Stomach (tissue), 9 donors: ENCODE measurements around the gene TMEM115. TPM values are rescaled to one million over a fixed set of nuclear protein-coding genes. Genes with fewer than 3 reads are reported as not detected.
A peak's percentile ranks its signal among the peaks of the same experiment; 100 is the strongest.

ENCODE experiments used
- DNase-seq, 2 donors: peaks; one replicate each; pipeline versions ENCODE4 v3.0.0 to v3.0.0-alpha.2; 2013 to 2019
- H3K27ac ChIP-seq, 5 donors: fragments of 200-600 bp in 4 of 5; sonication (generic) in 4 of 5; one replicate each; pipeline ENCODE4 v1.5.1; 2013 to 2019; ENCODE audit warnings: mild to moderate bottlenecking in 1 of 5, moderate library complexity in 1 of 5
- H3K27me3 ChIP-seq, 3 donors: fragments of 200-600 bp; sonication (generic); one replicate each; pipeline ENCODE4 v1.5.1; 2017 to 2019; ENCODE audit warnings: mixed run types in 1 of 3
- H3K36me3 ChIP-seq, 4 donors: fragments of 200-600 bp; sonication (generic); 1 replicate in 3 of 4; 2 replicates in 1 of 4; pipeline ENCODE4 v1.5.1; 2016 to 2019
- H3K4me1 ChIP-seq, 4 donors: fragments of 200-600 bp; sonication (generic); one replicate each; pipeline ENCODE4 v1.5.1; 2016 to 2019
- H3K4me3 ChIP-seq, 4 donors: fragments of 200-600 bp; sonication (generic) in 3 of 4; one replicate each; pipeline ENCODE4 v1.5.1; 2016 to 2019; ENCODE audit warnings: mild to moderate bottlenecking in 1 of 4
- H3K9me3 ChIP-seq, 4 donors: fragments of 200-600 bp; sonication (generic); one replicate each; pipeline ENCODE4 v1.5.1; 2016 to 2019
- EP300 ChIP-seq: sonication (generic); formaldehyde crosslinking; IDR thresholded peaks from one replicate; pipeline ENCODE4 v1.6.1; 2017; ENCODE audit warnings: antibody characterized with exemption
- POLR2A ChIP-seq, 4 donors: fragments of 450-650 bp; IDR thresholded peaks; one replicate each; pipeline ENCODE4 v1.6.1; 2016; ENCODE audit warnings: antibody characterized with exemption in 4 of 4, control low read depth in 2 of 4, mild to moderate bottlenecking in 1 of 4, moderate library complexity in 1 of 4
- POLR2AphosphoS5 ChIP-seq, 3 donors: sonication (generic); formaldehyde crosslinking; IDR thresholded peaks; one replicate each; pipeline ENCODE4 v1.6.1; 2016; ENCODE audit warnings: antibody characterized with exemption in 3 of 3
- WGBS, 5 donors: extraction: QIAGEN DNeasy Blood & Tissue Kit in 3 of 5; methylation state at CpG; one replicate each; pipeline versions ENCODE4 v1.1.5 to v1.1.7; 2013 to 2018; 5-methylcytosine and 5-hydroxymethylcytosine counted together
- intact Hi-C: fragments of 100-400 bp; cut with DNase I; formaldehyde crosslinking; loops from one replicate; pipeline ENCODE4 v1.15.1; 2023; ENCODE audit warnings: low total_unique reads
- polyA plus RNA-seq, 3 donors: library from polyadenylated mRNA; stranded (reverse); fragments of 200-250 nt; gene quantifications; one replicate each; pipeline ENCODE4 v1.2.3, GENCODE V29; 2013
- total RNA-seq, 5 donors: library from RNA; depleted of rRNA; stranded (reverse); fragments of >200 nt; gene quantifications; one replicate each; pipeline versions ENCODE4 v1.1.0 to v1.2.3, GENCODE V29; 2014 to 2016
- TF ChIP-seq, protein P1 (sequence below), 7 experiments: fragments of 450-650 bp in 4 of 7; fragments of 200-600 bp in 3 of 7; sonication (generic) in 3 of 7; IDR thresholded peaks; one replicate each; pipeline ENCODE4 v1.5.1; 2016 to 2019; ENCODE audit warnings: antibody characterized with exemption in 7 of 7, control low read depth in 2 of 7, mild to moderate bottlenecking in 1 of 7
- donor health status: healthy with polysubstance abuse.
- donor health status: Bipolar disorder and iron deficiency.
- donor health status: healthy.

The TMEM115 gene
- total and polyA plus RNA-seq, 8 donors, result 14.6 to 128 (median 27.4) TPM

DNA sequence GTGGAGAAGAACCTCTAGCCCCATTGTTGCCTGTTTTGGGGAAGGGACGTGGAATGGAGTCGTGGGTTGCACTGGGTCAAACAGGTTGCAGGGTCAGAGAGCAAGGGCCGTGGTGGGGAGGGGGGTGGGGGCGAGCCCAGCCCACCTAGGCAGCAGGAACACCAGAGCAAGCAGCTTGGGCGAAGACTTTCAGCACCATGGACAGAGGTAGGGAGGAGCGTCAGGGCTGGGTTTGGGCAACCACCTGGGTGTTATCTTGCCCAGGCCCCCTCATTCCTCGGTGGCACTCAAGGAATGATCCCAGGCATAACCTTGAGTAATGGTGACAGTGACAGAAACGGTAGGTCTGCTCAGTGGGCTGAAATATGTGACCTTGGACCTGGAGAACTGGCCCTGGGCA, 45.9 kb upstream of the TMEM115 start:
- H3K4me3 ChIP-seq, result no peak overlapping the region
- no peak for TF ChIP-seq POLR2A (IDR thresholded peaks at IDR 0.05)
- H3K27me3 ChIP-seq, result no peaks in the 10 kb centered on the region
- WGBS, 5 donors, result 20 to 35% (median 29%) methylated on average over 7 to 8 of the region's 8 CpGs
- no peaks in the 10 kb centered on the region for H3K36me3 ChIP-seq
- no peak overlapping the region for H3K27ac ChIP-seq
- H3K9me3 ChIP-seq, result no peaks in the 10 kb centered on the region
- peak in 1 of 2 donors; percentile 70 for DNase-seq
- intact Hi-C loops, result no loop called here
- peaks cover 0 to 8% (median 7%) of the 10 kb centered on the region in 4 donors for H3K4me1 ChIP-seq

DNA sequence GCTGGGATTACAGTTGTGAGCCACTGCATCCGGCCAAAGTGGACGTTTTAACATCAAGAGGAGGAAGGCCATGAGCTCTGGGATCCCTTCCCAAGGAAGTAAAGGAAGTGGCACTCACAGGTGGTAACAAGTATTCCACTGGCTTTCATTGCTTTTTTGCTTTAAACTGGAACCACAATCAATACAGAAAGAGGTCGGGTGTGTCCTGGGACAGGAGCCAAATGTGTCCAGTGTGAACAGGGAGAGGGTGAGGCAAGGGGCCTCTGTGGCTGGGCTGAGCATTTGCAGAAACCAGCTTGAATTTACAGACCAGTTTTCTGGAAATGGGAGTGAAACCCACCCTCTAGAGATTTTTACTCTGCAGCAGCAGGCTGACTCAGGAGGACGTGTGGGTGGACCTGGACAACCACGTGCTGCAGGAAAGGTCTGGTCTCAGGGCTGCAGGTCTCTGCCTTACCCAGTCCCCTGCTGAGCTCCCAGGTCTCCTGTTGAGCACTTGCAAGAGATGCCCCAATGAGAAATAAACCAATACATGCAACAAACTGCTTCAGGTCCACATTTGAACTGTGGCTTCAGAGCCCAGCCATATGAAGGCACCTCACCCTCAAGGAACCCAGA, 42.8 kb upstream of the TMEM115 start:
- Histone ChIP-seq H3K9me3 (no peaks in the 10 kb centered on the region), H3K4me1 (peaks cover 0 to 8% (median 7%) of the 10 kb centered on the region in 4 donors), H3K36me3 (no peaks in the 10 kb centered on the region), H3K27me3 (no peaks in the 10 kb centered on the region), H3K27ac (no peak overlapping the region), H3K4me3 (no peak overlapping the region)
- TF ChIP-seq POLR2A (IDR thresholded peaks at IDR 0.05) (no peak), POLR2AphosphoS5 (IDR thresholded peaks at IDR 0.05) (no peak), EP300 (no peak)
- TF ChIP-seq, protein P1, sequence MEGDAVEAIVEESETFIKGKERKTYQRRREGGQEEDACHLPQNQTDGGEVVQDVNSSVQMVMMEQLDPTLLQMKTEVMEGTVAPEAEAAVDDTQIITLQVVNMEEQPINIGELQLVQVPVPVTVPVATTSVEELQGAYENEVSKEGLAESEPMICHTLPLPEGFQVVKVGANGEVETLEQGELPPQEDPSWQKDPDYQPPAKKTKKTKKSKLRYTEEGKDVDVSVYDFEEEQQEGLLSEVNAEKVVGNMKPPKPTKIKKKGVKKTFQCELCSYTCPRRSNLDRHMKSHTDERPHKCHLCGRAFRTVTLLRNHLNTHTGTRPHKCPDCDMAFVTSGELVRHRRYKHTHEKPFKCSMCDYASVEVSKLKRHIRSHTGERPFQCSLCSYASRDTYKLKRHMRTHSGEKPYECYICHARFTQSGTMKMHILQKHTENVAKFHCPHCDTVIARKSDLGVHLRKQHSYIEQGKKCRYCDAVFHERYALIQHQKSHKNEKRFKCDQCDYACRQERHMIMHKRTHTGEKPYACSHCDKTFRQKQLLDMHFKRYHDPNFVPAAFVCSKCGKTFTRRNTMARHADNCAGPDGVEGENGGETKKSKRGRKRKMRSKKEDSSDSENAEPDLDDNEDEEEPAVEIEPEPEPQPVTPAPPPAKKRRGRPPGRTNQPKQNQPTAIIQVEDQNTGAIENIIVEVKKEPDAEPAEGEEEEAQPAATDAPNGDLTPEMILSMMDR (IDR thresholded peaks at IDR 0.05), result no peak
- DNase-seq, result peak; percentile 33 to 71
- 12 to 43% (median 16%) methylated on average over 5 of the region's 5 CpGs for WGBS, 5 donors
- intact Hi-C loops, result no loop called here

DNA sequence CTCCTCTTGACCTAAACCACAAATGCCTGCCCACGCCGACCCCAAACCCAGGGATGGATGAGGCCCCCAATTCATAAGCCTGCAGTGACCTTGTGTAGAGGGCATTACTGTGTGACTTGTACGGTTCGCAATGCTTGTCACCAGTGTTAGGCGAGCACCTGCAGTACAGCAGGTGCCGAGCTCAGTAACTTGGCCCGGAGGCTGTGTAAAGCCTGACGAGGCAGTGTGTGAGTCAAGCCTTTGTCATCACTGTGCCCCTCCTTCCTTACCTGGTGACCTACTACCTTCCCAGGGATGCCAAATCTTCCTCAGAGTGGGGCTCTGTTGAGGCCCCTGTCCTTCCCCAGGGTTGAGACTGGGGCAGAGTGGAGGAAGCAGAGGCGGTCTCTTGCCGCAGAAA, 37.2 kb upstream of the TMEM115 start:
- TF ChIP-seq EP300 (no peak), POLR2AphosphoS5 (IDR thresholded peaks at IDR 0.05) (no peak), POLR2A (IDR thresholded peaks at IDR 0.05) (no peak)
- TF ChIP-seq, protein P1 (IDR thresholded peaks at IDR 0.05), result no peak
- no peak overlapping the region for H3K27ac ChIP-seq
- peak; percentile 27 to 46 for DNase-seq
- 72 to 86% (median 81%) methylated on average over 10 of the region's 10 CpGs for WGBS, 5 donors
- no peak overlapping the region for H3K4me3 ChIP-seq
- intact Hi-C loops, result no loop called here
- H3K36me3 ChIP-seq, result no peaks in the 10 kb centered on the region
- H3K4me1 ChIP-seq, result peaks cover 0 to under 1% (median under 1%) of the 10 kb centered on the region in 4 donors
- no peaks in the 10 kb centered on the region for H3K9me3 ChIP-seq
- H3K27me3 ChIP-seq, result no peaks in the 10 kb centered on the region

DNA sequence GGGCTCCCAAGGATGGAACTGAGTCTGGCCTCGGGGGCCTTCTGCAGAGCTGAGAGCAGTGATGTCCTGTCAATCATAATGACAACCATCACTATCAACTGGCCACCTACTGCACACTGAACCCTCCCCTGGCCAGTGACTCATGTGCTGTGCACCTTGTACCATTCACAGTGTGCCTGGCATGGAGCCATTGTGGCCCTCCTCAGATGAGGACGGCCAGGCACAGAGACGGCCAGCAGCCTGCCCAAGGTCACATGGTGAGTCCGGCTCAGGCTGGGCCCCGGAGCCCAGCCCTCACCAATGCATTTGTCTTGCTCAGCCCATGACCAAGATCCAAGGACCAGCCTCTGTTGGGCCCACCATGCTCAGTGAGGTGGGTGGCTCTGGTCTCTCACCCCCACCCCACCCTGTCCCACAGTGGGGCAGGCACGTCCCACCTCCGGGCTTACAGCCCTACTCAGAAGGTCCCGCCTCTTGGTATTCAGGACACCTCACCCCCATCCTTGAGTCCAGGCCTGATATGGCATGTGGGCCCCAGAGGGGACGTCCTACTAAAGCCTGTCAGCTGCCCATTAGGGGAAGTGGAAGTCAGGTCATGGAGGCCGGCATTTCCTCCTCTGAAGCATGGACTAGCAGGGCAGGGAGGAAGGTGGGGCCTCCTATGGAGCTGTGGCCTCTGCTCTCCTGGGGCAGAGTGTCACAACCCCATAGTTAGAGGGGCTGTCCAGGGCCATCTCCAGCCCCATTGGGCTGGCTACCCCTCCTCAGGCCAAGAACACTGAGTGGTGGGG, 35.9 kb upstream of the TMEM115 start:
- Histone ChIP-seq H3K9me3 (no peaks in the 10 kb centered on the region), H3K27me3 (no peaks in the 10 kb centered on the region), H3K36me3 (no peaks in the 10 kb centered on the region), H3K4me3 (no peak overlapping the region), H3K27ac (no peak overlapping the region), H3K4me1 (peaks cover 4 to 13% (median 10%) of the 10 kb centered on the region in 4 donors)
- intact Hi-C loops, result no loop called here
- 73 to 83% (median 79%) methylated on average over 10 of the region's 10 CpGs for WGBS, 5 donors
- peak in 1 of 2 donors; percentile 42 for DNase-seq
- TF ChIP-seq EP300 (no peak), POLR2A (IDR thresholded peaks at IDR 0.05) (no peak), POLR2AphosphoS5 (IDR thresholded peaks at IDR 0.05) (no peak)
- TF ChIP-seq, protein P1 (IDR thresholded peaks at IDR 0.05), result no peak
